GM23338 (cell line): Measurements from ENCODE around the gene EYS. TPM values are rescaled to one million over a fixed set of nuclear protein-coding genes. Genes with fewer than 3 reads are reported as not detected.

Experiments used
- ATAC-seq: fragments of 200-7000 bp; cut with Tn5 transposase; 3 replicates; pipeline ENCODE4 v1.9.1; 2020
- DNase-seq: peaks from one replicate; pipeline ENCODE4 v3.0.0-alpha.2; 2015; ENCODE audit warnings: low spot score
- H2AFZ ChIP-seq: fragments of 200-600 bp; sonication (generic); 2 replicates; pipeline ENCODE4 v1.8.0; 2016; ENCODE audit warnings: antibody characterized with exemption, mild to moderate bottlenecking, moderate library complexity
- H3F3A ChIP-seq: fragments of 200-600 bp; sonication (generic); replicated peaks from 2 replicates; pipeline ENCODE4 v1.8.0; 2017; ENCODE audit warnings: antibody characterized with exemption, mixed run types, low read depth
- H3K27ac ChIP-seq: fragments of 200-600 bp; sonication (generic); 2 replicates; pipeline ENCODE4 v1.6.1; 2016; ENCODE audit warnings: low read depth
- H3K27me3 ChIP-seq: fragments of 200-600 bp; sonication (generic); 2 replicates; pipeline ENCODE4 v1.8.0; 2016; ENCODE audit warnings: mild to moderate bottlenecking, mixed run types, moderate library complexity; ENCODE audit not compliant: insufficient read depth
- H3K36me3 ChIP-seq: fragments of 200-600 bp; sonication (generic); 2 replicates; pipeline ENCODE4 v1.8.0; 2016; ENCODE audit warnings: mild to moderate bottlenecking; ENCODE audit not compliant: insufficient read depth
- H3K4me1 ChIP-seq: fragments of 200-600 bp; sonication (generic); 2 replicates; pipeline ENCODE4 v1.8.0; 2016; ENCODE audit warnings: mild to moderate bottlenecking, moderate library complexity; ENCODE audit not compliant: insufficient read depth
- H3K4me2 ChIP-seq: fragments of 200-600 bp; sonication (generic); 2 replicates; pipeline ENCODE4 v1.7.1; 2017; ENCODE audit warnings: mixed run types
- H3K4me3 ChIP-seq: fragments of 200-600 bp; sonication (generic); 2 replicates; pipeline ENCODE4 v1.6.1; 2016; ENCODE audit warnings: mixed run types
- H3K79me2 ChIP-seq: fragments of 200-600 bp; sonication (generic); replicated peaks from 2 replicates; pipeline ENCODE4 v1.8.0; 2017; ENCODE audit warnings: mild to moderate bottlenecking; ENCODE audit not compliant: insufficient read depth
- H3K9me2 ChIP-seq: fragments of 200-600 bp; sonication (generic); 2 replicates; pipeline ENCODE4 v1.8.0; 2017; ENCODE audit not compliant: insufficient read depth
- H4K20me1 ChIP-seq: fragments of 200-600 bp; sonication (generic); replicated peaks from 2 replicates; pipeline ENCODE4 v1.8.0; 2017; ENCODE audit warnings: mild to moderate bottlenecking; ENCODE audit not compliant: insufficient read depth
- H3K27ac Mint-ChIP-seq: 2 replicates; pipeline ENCODE4 v1.8.0; 2020; ENCODE audit warnings: inconsistent platforms, mild to moderate bottlenecking, moderate library complexity, mixed read lengths
- H3K27me3 Mint-ChIP-seq: 3 replicates; pipeline ENCODE4 v1.8.0; 2022; ENCODE audit warnings: low read depth, mild to moderate bottlenecking, moderate library complexity, mixed read lengths, inconsistent platforms; ENCODE audit not compliant: insufficient read depth, poor library complexity
- H3K36me3 Mint-ChIP-seq: 3 replicates; pipeline ENCODE4 v1.8.0; 2021; ENCODE audit warnings: low read depth, mild to moderate bottlenecking, inconsistent platforms, moderate library complexity, mixed read lengths
- H3K4me1 Mint-ChIP-seq: 3 replicates; pipeline ENCODE4 v1.8.0; 2020; ENCODE audit warnings: mild to moderate bottlenecking, inconsistent platforms, mixed read lengths
- H3K4me3 Mint-ChIP-seq: 3 replicates; pipeline ENCODE4 v1.8.0; 2021; ENCODE audit warnings: moderate library complexity, mild to moderate bottlenecking, inconsistent platforms, mixed read lengths
- H3K9me3 Mint-ChIP-seq: 3 replicates; pipeline ENCODE4 v1.8.0; 2020; ENCODE audit warnings: moderate library complexity, mild to moderate bottlenecking, inconsistent platforms, mixed read lengths
- CREB1 ChIP-seq: fragments of 250-450 bp; sonication (Bioruptor Pico); IDR thresholded peaks from 2 replicates; pipeline ENCODE4 v1.5.0; 2020; ENCODE audit warnings: low read depth, mild to moderate bottlenecking, moderate library complexity
- EZH2 ChIP-seq: fragments of 200-600 bp; sonication (generic); IDR thresholded peaks from one replicate; pipeline ENCODE4 v1.8.0; 2017; ENCODE audit warnings: antibody characterized with exemption, mild to moderate bottlenecking, low read depth; ENCODE audit not compliant: unreplicated experiment
- EZH2phosphoT487 ChIP-seq: fragments of 200-600 bp; sonication (generic); IDR thresholded peaks from one replicate; pipeline ENCODE4 v1.8.1; 2018; ENCODE audit warnings: antibody characterized with exemption; ENCODE audit not compliant: unreplicated experiment
- JUNB ChIP-seq: IDR thresholded peaks from one replicate; pipeline ENCODE4 v1.6.1; 2016; ENCODE audit warnings: antibody characterized with exemption; ENCODE audit not compliant: unreplicated experiment
- NANOG ChIP-seq: IDR thresholded peaks from 2 replicates; pipeline ENCODE4 v1.6.1; 2016; ENCODE audit warnings: antibody characterized with exemption, borderline replicate concordance
- POLR2AphosphoS5 ChIP-seq: IDR thresholded peaks from 2 replicates; pipeline ENCODE4 v1.6.1; 2016; ENCODE audit warnings: antibody characterized with exemption, low read depth
- STAT1 ChIP-seq: IDR thresholded peaks from one replicate; pipeline ENCODE4 v1.6.1; 2016; ENCODE audit warnings: antibody characterized with exemption; ENCODE audit not compliant: unreplicated experiment
- ZNF114 ChIP-seq: fragments of 250-450 bp; sonication (Bioruptor Pico); IDR thresholded peaks from 2 replicates; pipeline ENCODE4 v1.5.0; 2020; ENCODE audit warnings: mild to moderate bottlenecking, moderate library complexity
- ZNF331 ChIP-seq: fragments of 250-450 bp; sonication (Bioruptor Pico); IDR thresholded peaks from 2 replicates; pipeline ENCODE4 v1.5.0; 2020; ENCODE audit warnings: low read depth, mild to moderate bottlenecking, moderate library complexity
- polyA plus RNA-seq: library from polyadenylated mRNA; unstranded; fragments of >200 nt; fragmentation: Nextera tagmentation; extraction: Ambion mirVana; gene quantifications from 2 replicates; pipeline ENCODE4 v1.2.1, GENCODE V29; 2016
- total RNA-seq: library from RNA; depleted of rRNA; stranded (reverse); fragments of >200 nt; shearing (Covaris generic); gene quantifications from 2 replicates; pipeline ENCODE4 v1.2.3, GENCODE V29; 2014
- TF ChIP-seq, protein P1 (sequence below), 2 experiments: fragments of 200-600 bp in 1 of 2; sonication (generic) in 1 of 2; conservative IDR thresholded peaks; 2 replicates each; pipeline versions ENCODE4 v1.5.1 to v1.6.1; 2016 to 2017; ENCODE audit warnings: antibody characterized with exemption in 2 of 2, low read depth in 2 of 2, mild to moderate bottlenecking in 2 of 2, moderate library complexity in 1 of 2
- TF ChIP-seq, protein P2 (sequence below): IDR thresholded peaks from 2 replicates; pipeline ENCODE4 v1.6.1; 2016; ENCODE audit warnings: antibody characterized with exemption
- TF ChIP-seq, protein P3 (sequence below): IDR thresholded peaks from one replicate; pipeline ENCODE4 v1.6.1; 2018; ENCODE audit warnings: antibody characterized with exemption; ENCODE audit not compliant: unreplicated experiment
- TF ChIP-seq, protein P4 (sequence below): fragments of 250-450 bp; sonication (Bioruptor Pico); IDR thresholded peaks from 2 replicates; pipeline ENCODE4 v1.5.0; 2020; ENCODE audit warnings: mild to moderate bottlenecking, moderate library complexity

EYS gene
- total and polyA plus RNA-seq, 2 experiments from 2014 or later, result 0.38 to 0.52 TPM

DNA sequence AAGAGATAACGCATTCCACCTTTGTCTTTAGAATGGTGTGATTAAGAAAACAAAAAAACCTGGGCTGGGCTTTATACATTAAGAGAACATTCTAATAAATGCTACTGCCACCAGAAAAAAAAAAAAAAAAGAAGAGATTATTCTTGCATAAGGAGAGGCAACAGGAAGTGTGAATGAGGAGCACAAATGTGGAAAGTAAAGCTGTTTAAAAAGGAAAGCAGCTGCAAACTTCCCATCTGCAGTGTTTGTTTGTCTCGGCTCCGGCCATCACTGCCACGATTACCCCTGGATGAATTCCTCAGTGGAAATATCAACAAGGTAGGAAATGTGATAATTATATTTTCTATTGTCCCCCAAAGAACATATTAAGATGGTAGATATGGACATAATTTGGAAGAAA lies 1847.5 kb downstream of the EYS start:
- H3K27me3 Mint-ChIP-seq, result peaks cover 2% of the 10 kb centered on the region
- Histone ChIP-seq H4K20me1 (no peaks in the 10 kb centered on the region), H3K9me2 (no peaks in the 10 kb centered on the region), H3F3A (no peaks in the 10 kb centered on the region), H3K27me3 (no peaks in the 10 kb centered on the region), H3K4me1 (no peaks in the 10 kb centered on the region), H2AFZ (no peak overlapping the region), H3K27ac (no peak overlapping the region), H3K4me2 (no peak overlapping the region), H3K79me2 (no peaks in the 10 kb centered on the region), H3K36me3 (no peaks in the 10 kb centered on the region), H3K4me3 (no peak overlapping the region)
- H3K4me1 Mint-ChIP-seq, result no peaks in the 10 kb centered on the region
- ATAC-seq (no peak), DNase-seq (no peak)
- TF ChIP-seq CREB1 (CRISPR knock-in tag), result no peak
- TF ChIP-seq, protein P1, sequence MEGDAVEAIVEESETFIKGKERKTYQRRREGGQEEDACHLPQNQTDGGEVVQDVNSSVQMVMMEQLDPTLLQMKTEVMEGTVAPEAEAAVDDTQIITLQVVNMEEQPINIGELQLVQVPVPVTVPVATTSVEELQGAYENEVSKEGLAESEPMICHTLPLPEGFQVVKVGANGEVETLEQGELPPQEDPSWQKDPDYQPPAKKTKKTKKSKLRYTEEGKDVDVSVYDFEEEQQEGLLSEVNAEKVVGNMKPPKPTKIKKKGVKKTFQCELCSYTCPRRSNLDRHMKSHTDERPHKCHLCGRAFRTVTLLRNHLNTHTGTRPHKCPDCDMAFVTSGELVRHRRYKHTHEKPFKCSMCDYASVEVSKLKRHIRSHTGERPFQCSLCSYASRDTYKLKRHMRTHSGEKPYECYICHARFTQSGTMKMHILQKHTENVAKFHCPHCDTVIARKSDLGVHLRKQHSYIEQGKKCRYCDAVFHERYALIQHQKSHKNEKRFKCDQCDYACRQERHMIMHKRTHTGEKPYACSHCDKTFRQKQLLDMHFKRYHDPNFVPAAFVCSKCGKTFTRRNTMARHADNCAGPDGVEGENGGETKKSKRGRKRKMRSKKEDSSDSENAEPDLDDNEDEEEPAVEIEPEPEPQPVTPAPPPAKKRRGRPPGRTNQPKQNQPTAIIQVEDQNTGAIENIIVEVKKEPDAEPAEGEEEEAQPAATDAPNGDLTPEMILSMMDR (conservative IDR thresholded peaks at IDR 0.05; ENCODE audit: low read depth in 2 of 2), result no peak
- no peak for TF ChIP-seq ZNF114 (CRISPR knock-in tag)
- TF ChIP-seq, protein P2, sequence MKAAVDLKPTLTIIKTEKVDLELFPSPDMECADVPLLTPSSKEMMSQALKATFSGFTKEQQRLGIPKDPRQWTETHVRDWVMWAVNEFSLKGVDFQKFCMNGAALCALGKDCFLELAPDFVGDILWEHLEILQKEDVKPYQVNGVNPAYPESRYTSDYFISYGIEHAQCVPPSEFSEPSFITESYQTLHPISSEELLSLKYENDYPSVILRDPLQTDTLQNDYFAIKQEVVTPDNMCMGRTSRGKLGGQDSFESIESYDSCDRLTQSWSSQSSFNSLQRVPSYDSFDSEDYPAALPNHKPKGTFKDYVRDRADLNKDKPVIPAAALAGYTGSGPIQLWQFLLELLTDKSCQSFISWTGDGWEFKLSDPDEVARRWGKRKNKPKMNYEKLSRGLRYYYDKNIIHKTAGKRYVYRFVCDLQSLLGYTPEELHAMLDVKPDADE, result no peak
- no peak for TF ChIP-seq ZNF331 (CRISPR knock-in tag)
- TF ChIP-seq, protein P3, sequence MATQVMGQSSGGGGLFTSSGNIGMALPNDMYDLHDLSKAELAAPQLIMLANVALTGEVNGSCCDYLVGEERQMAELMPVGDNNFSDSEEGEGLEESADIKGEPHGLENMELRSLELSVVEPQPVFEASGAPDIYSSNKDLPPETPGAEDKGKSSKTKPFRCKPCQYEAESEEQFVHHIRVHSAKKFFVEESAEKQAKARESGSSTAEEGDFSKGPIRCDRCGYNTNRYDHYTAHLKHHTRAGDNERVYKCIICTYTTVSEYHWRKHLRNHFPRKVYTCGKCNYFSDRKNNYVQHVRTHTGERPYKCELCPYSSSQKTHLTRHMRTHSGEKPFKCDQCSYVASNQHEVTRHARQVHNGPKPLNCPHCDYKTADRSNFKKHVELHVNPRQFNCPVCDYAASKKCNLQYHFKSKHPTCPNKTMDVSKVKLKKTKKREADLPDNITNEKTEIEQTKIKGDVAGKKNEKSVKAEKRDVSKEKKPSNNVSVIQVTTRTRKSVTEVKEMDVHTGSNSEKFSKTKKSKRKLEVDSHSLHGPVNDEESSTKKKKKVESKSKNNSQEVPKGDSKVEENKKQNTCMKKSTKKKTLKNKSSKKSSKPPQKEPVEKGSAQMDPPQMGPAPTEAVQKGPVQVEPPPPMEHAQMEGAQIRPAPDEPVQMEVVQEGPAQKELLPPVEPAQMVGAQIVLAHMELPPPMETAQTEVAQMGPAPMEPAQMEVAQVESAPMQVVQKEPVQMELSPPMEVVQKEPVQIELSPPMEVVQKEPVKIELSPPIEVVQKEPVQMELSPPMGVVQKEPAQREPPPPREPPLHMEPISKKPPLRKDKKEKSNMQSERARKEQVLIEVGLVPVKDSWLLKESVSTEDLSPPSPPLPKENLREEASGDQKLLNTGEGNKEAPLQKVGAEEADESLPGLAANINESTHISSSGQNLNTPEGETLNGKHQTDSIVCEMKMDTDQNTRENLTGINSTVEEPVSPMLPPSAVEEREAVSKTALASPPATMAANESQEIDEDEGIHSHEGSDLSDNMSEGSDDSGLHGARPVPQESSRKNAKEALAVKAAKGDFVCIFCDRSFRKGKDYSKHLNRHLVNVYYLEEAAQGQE, result no peak
- TF ChIP-seq EZH2phosphoT487, result no peak
- TF ChIP-seq, protein P4, sequence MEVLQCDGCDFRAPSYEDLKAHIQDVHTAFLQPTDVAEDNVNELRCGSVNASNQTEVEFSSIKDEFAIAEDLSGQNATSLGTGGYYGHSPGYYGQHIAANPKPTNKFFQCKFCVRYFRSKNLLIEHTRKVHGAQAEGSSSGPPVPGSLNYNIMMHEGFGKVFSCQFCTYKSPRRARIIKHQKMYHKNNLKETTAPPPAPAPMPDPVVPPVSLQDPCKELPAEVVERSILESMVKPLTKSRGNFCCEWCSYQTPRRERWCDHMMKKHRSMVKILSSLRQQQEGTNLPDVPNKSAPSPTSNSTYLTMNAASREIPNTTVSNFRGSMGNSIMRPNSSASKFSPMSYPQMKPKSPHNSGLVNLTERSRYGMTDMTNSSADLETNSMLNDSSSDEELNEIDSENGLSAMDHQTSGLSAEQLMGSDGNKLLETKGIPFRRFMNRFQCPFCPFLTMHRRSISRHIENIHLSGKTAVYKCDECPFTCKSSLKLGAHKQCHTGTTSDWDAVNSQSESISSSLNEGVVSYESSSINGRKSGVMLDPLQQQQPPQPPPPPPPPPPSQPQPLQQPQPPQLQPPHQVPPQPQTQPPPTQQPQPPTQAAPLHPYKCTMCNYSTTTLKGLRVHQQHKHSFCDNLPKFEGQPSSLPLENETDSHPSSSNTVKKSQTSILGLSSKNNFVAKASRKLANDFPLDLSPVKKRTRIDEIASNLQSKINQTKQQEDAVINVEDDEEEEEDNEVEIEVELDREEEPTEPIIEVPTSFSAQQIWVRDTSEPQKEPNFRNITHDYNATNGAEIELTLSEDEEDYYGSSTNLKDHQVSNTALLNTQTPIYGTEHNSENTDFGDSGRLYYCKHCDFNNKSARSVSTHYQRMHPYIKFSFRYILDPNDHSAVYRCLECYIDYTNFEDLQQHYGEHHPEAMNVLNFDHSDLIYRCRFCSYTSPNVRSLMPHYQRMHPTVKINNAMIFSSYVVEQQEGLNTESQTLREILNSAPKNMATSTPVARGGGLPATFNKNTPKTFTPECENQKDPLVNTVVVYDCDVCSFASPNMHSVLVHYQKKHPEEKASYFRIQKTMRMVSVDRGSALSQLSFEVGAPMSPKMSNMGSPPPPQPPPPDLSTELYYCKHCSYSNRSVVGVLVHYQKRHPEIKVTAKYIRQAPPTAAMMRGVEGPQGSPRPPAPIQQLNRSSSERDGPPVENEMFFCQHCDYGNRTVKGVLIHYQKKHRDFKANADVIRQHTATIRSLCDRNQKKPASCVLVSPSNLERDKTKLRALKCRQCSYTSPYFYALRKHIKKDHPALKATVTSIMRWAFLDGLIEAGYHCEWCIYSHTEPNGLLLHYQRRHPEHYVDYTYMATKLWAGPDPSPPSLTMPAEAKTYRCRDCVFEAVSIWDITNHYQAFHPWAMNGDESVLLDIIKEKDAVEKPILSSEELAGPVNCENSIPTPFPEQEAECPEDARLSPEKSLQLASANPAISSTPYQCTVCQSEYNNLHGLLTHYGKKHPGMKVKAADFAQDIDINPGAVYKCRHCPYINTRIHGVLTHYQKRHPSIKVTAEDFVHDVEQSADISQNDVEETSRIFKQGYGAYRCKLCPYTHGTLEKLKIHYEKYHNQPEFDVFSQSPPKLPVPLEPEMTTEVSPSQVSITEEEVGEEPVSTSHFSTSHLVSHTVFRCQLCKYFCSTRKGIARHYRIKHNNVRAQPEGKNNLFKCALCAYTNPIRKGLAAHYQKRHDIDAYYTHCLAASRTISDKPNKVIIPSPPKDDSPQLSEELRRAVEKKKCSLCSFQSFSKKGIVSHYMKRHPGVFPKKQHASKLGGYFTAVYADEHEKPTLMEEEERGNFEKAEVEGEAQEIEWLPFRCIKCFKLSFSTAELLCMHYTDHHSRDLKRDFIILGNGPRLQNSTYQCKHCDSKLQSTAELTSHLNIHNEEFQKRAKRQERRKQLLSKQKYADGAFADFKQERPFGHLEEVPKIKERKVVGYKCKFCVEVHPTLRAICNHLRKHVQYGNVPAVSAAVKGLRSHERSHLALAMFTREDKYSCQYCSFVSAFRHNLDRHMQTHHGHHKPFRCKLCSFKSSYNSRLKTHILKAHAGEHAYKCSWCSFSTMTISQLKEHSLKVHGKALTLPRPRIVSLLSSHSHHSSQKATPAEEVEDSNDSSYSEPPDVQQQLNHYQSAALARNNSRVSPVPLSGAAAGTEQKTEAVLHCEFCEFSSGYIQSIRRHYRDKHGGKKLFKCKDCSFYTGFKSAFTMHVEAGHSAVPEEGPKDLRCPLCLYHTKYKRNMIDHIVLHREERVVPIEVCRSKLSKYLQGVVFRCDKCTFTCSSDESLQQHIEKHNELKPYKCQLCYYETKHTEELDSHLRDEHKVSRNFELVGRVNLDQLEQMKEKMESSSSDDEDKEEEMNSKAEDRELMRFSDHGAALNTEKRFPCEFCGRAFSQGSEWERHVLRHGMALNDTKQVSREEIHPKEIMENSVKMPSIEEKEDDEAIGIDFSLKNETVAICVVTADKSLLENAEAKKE, result no peak
- TF ChIP-seq NANOG, result no peak
- TF ChIP-seq EZH2, result no peak
- TF ChIP-seq STAT1, result no peak
- no peak for TF ChIP-seq POLR2AphosphoS5
- TF ChIP-seq JUNB, result no peak
- H3K36me3 Mint-ChIP-seq, result no peaks in the 10 kb centered on the region
- H3K27ac Mint-ChIP-seq, result no peak overlapping the region
- no peak overlapping the region for H3K4me3 Mint-ChIP-seq
- peaks cover 6% of the 10 kb centered on the region; the same call in 2 of the 3 replicates for H3K9me3 Mint-ChIP-seq
